ENCODE data around the gene CNOT6L.

CNOT6L gene

GRCh38 chr4:77800077-77800476, 19.1 kb downstream of the CNOT6L start:
- TF ChIP-seq MAX (IDR thresholded peaks at IDR 0.05) = no peak
- TF ChIP-seq CREB1 (IDR thresholded peaks at IDR 0.05; ENCODE audit: low read depth) = no peak
- TF ChIP-seq ZBTB7A (IDR thresholded peaks at IDR 0.05; ENCODE audit: low read depth) = no peak
- TF ChIP-seq EP300 (IDR thresholded peaks at IDR 0.05; ENCODE audit: borderline replicate concordance) = no peak
- TF ChIP-seq NFIC (IDR thresholded peaks at IDR 0.05) = no peak
- no peak for TF ChIP-seq TEAD4 (IDR thresholded peaks at IDR 0.05)
- TF ChIP-seq FOXM1 (IDR thresholded peaks at IDR 0.05; ENCODE audit: borderline replicate concordance, low read depth) = no peak
- no peak for TF ChIP-seq EGR1 (IDR thresholded peaks at IDR 0.05)
- TF ChIP-seq RAD21 (IDR thresholded peaks at IDR 0.05; ENCODE audit: low read depth) = no peak
- TF ChIP-seq CEBPB (IDR thresholded peaks at IDR 0.05) = no peak
- TF ChIP-seq YY1 (IDR thresholded peaks at IDR 0.05; ENCODE audit: low read depth) = no peak
- no peak for TF ChIP-seq REST (IDR thresholded peaks at IDR 0.05; ENCODE audit: low read depth)
- TF ChIP-seq TCF12 (IDR thresholded peaks at IDR 0.05; ENCODE audit: low read depth) = no peak
- TF ChIP-seq TAF1 (IDR thresholded peaks at IDR 0.05; ENCODE audit: low read depth) = no peak
- no peak for TF ChIP-seq USF1 (IDR thresholded peaks at IDR 0.05)

- TF ChIP-seq YY1 (IDR thresholded peaks at IDR 0.05; ENCODE audit: low read depth) (no peak), MAX (IDR thresholded peaks at IDR 0.05) (no peak), CREB1 (IDR thresholded peaks at IDR 0.05; ENCODE audit: low read depth) (no peak), ZBTB7A (IDR thresholded peaks at IDR 0.05; ENCODE audit: low read depth) (no peak), TAF1 (IDR thresholded peaks at IDR 0.05; ENCODE audit: low read depth) (no peak), TEAD4 (IDR thresholded peaks at IDR 0.05) (no peak), FOXM1 (IDR thresholded peaks at IDR 0.05; ENCODE audit: borderline replicate concordance, low read depth) (no peak), USF1 (IDR thresholded peaks at IDR 0.05) (no peak), REST (IDR thresholded peaks at IDR 0.05; ENCODE audit: low read depth) (no peak)
These were observed 20.8 kb downstream of the CNOT6L start for GRCh38 chr4:77798385-77798784.

GRCh38 chr4:77797239-77797638, 21.9 kb downstream of the CNOT6L start:
- TF ChIP-seq TCF12 (IDR thresholded peaks at IDR 0.05; ENCODE audit: low read depth) (no peak), TAF1 (IDR thresholded peaks at IDR 0.05; ENCODE audit: low read depth) (no peak), CEBPB (IDR thresholded peaks at IDR 0.05) (no peak), REST (IDR thresholded peaks at IDR 0.05; ENCODE audit: low read depth) (no peak), NFIC (IDR thresholded peaks at IDR 0.05) (no peak), FOXM1 (IDR thresholded peaks at IDR 0.05; ENCODE audit: borderline replicate concordance, low read depth) (no peak), MAX (IDR thresholded peaks at IDR 0.05) (no peak), RAD21 (IDR thresholded peaks at IDR 0.05; ENCODE audit: low read depth) (no peak), YY1 (IDR thresholded peaks at IDR 0.05; ENCODE audit: low read depth) (no peak), ZBTB7A (IDR thresholded peaks at IDR 0.05; ENCODE audit: low read depth) (no peak), TEAD4 (IDR thresholded peaks at IDR 0.05) (no peak), USF1 (IDR thresholded peaks at IDR 0.05) (no peak), EP300 (IDR thresholded peaks at IDR 0.05; ENCODE audit: borderline replicate concordance) (no peak), CREB1 (IDR thresholded peaks at IDR 0.05; ENCODE audit: low read depth) (no peak)

GRCh38 chr4:77795326-77795725, 23.8 kb downstream of the CNOT6L start:
- no peak for TF ChIP-seq TCF12 (IDR thresholded peaks at IDR 0.05; ENCODE audit: low read depth)
- no peak for TF ChIP-seq RAD21 (IDR thresholded peaks at IDR 0.05; ENCODE audit: low read depth)
- TF ChIP-seq CREB1 (IDR thresholded peaks at IDR 0.05; ENCODE audit: low read depth) = no peak
- TF ChIP-seq TEAD4 (IDR thresholded peaks at IDR 0.05) = no peak
- no peak for TF ChIP-seq EP300 (IDR thresholded peaks at IDR 0.05; ENCODE audit: borderline replicate concordance)
- no peak for TF ChIP-seq MAX (IDR thresholded peaks at IDR 0.05)
- no peak for TF ChIP-seq FOXM1 (IDR thresholded peaks at IDR 0.05; ENCODE audit: borderline replicate concordance, low read depth)
- TF ChIP-seq TAF1 (IDR thresholded peaks at IDR 0.05; ENCODE audit: low read depth) = no peak
- no peak for TF ChIP-seq EGR1 (IDR thresholded peaks at IDR 0.05)
- TF ChIP-seq REST (IDR thresholded peaks at IDR 0.05; ENCODE audit: low read depth) = no peak
- TF ChIP-seq USF1 (IDR thresholded peaks at IDR 0.05) = no peak
- TF ChIP-seq YY1 (IDR thresholded peaks at IDR 0.05; ENCODE audit: low read depth) = no peak
- no peak for TF ChIP-seq CEBPB (IDR thresholded peaks at IDR 0.05)
- TF ChIP-seq NFIC (IDR thresholded peaks at IDR 0.05) = no peak
- no peak for TF ChIP-seq ZBTB7A (IDR thresholded peaks at IDR 0.05; ENCODE audit: low read depth)
